Upper lobe of left lung (tissue), 4 donors: ENCODE results near the gene OPCML.

Experiments
- POLR2A ChIP-seq, 4 donors: fragments of 450-650 bp; IDR thresholded peaks; one replicate each; pipeline ENCODE4 v1.5.1; 2016 to 2017; ENCODE audit warnings: antibody characterized with exemption in 4 of 4, mild to moderate bottlenecking in 2 of 4
- POLR2AphosphoS5 ChIP-seq, 2 donors: sonication (generic); formaldehyde crosslinking; IDR thresholded peaks; one replicate each; pipeline ENCODE4 v1.5.1; 2017; ENCODE audit warnings: antibody characterized with exemption in 2 of 2
- TF ChIP-seq, protein P1 (sequence below), 6 experiments: fragments of 450-650 bp in 4 of 6; fragments of 200-600 bp in 2 of 6; sonication (generic) in 2 of 6; IDR thresholded peaks; one replicate each; pipeline ENCODE4 v1.5.1; 2016 to 2019; ENCODE audit warnings: antibody characterized with exemption in 6 of 6

GRCh38 chr11:132785878-132786277 lies 746.4 kb downstream of the OPCML start:
- TF ChIP-seq POLR2A (IDR thresholded peaks at IDR 0.05) (no peak), POLR2AphosphoS5 (IDR thresholded peaks at IDR 0.05) (no peak)
- TF ChIP-seq, protein P1, sequence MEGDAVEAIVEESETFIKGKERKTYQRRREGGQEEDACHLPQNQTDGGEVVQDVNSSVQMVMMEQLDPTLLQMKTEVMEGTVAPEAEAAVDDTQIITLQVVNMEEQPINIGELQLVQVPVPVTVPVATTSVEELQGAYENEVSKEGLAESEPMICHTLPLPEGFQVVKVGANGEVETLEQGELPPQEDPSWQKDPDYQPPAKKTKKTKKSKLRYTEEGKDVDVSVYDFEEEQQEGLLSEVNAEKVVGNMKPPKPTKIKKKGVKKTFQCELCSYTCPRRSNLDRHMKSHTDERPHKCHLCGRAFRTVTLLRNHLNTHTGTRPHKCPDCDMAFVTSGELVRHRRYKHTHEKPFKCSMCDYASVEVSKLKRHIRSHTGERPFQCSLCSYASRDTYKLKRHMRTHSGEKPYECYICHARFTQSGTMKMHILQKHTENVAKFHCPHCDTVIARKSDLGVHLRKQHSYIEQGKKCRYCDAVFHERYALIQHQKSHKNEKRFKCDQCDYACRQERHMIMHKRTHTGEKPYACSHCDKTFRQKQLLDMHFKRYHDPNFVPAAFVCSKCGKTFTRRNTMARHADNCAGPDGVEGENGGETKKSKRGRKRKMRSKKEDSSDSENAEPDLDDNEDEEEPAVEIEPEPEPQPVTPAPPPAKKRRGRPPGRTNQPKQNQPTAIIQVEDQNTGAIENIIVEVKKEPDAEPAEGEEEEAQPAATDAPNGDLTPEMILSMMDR (IDR thresholded peaks at IDR 0.05): no peak
